Activated CD8-positive, alpha-beta T cell treated with anti-CD3 and anti-CD28 coated beads for 36 hours (primary cell): ENCODE results near the gene RBM47. TPM values are rescaled to one million over a fixed set of nuclear protein-coding genes. Genes with fewer than 3 reads are reported as not detected.

Source experiments
- ATAC-seq: fragments of 200-7000 bp; cut with Tn5 transposase; one replicate; pipeline ENCODE4 v1.10.0; 2021; ENCODE audit warnings: mild to moderate bottlenecking, moderate library complexity
- CTCF ChIA-PET: fragments of 350-600 bp; sonication (Branson Sonifier 250); formaldehyde crosslinking; loops from one replicate; lab custom pipeline; 2021; ENCODE audit warnings: antibody characterized with exemption; lab: Charles Lee
- POLR2A ChIA-PET: fragments of 350-600 bp; sonication (Branson Sonifier 250); formaldehyde crosslinking; loops from one replicate; lab custom pipeline; 2021; ENCODE audit warnings: antibody characterized with exemption; lab: Charles Lee
- DNase-seq: peaks from one replicate; pipeline ENCODE4 v3.0.0-alpha.2; 2020
- H3K27ac Mint-ChIP-seq: one replicate; pipeline ENCODE4 v1.8.0; 2021; ENCODE audit warnings: mild to moderate bottlenecking, mixed read lengths
- H3K27me3 Mint-ChIP-seq: one replicate; pipeline ENCODE4 v1.8.0; 2021; ENCODE audit warnings: mixed read lengths
- H3K36me3 Mint-ChIP-seq: one replicate; pipeline ENCODE4 v1.8.0; 2021; ENCODE audit warnings: low read depth, mixed read lengths
- H3K4me1 Mint-ChIP-seq: one replicate; pipeline ENCODE4 v1.8.0; 2021; ENCODE audit warnings: low read depth, mixed read lengths
- H3K4me3 Mint-ChIP-seq: one replicate; pipeline ENCODE4 v1.8.0; 2021; ENCODE audit warnings: mild to moderate bottlenecking, moderate library complexity, mixed read lengths
- H3K9me3 Mint-ChIP-seq: one replicate; pipeline ENCODE4 v1.8.0; 2021; ENCODE audit warnings: mixed read lengths
- CTCF ChIP-seq: fragments of 200-600 bp; IDR thresholded peaks from one replicate; pipeline ENCODE4 v1.8.0; 2022; ENCODE audit warnings: antibody characterized with exemption, mild to moderate bottlenecking
- intact Hi-C: fragments of 100-400 bp; cut with micrococcal nuclease; formaldehyde crosslinking; loops from one replicate; pipeline ENCODE4 v1.10.0; 2022
- total RNA-seq, 2 experiments: library from RNA; stranded (reverse); gene quantifications; one replicate each; pipeline ENCODE4 v1.2.3, GENCODE V29; 2021

Gene RBM47
- total RNA-seq, 2 experiments from 2014 or later: 0.13 to 0.74 TPM

GRCh38 chr4:40502220-40502619, 127.4 kb downstream of the RBM47 start:
- ChIA-PET CTCF (interaction anchor here (1.4 kb wide), 1 partner anchor 177 kb away, joined by 3 read pairs; no protein-coding TSS in a partner anchor), POLR2A (no interaction called here)
- no peaks in the 10 kb centered on the region for H3K9me3 Mint-ChIP-seq
- no peak overlapping the region for H3K4me3 Mint-ChIP-seq
- TF ChIP-seq CTCF: no peak
- H3K36me3 Mint-ChIP-seq: no peaks in the 10 kb centered on the region
- H3K4me1 Mint-ChIP-seq: peaks cover 15% of the 10 kb centered on the region
- intact Hi-C loops: no loop called here
- H3K27ac Mint-ChIP-seq: no peak overlapping the region
- H3K27me3 Mint-ChIP-seq: no peaks in the 10 kb centered on the region
- no peak for ATAC-seq
- no peak for DNase-seq

- Mint-ChIP-seq H3K27me3 (no peaks in the 10 kb centered on the region), H3K4me1 (peaks cover 15% of the 10 kb centered on the region), H3K4me3 (no peak overlapping the region), H3K27ac (no peak overlapping the region), H3K36me3 (no peaks in the 10 kb centered on the region), H3K9me3 (no peaks in the 10 kb centered on the region)
- POLR2A ChIA-PET: no interaction called here
- CTCF ChIA-PET: no interaction called here
- TF ChIP-seq CTCF: no peak
- intact Hi-C loops: no loop called here
- DNase-seq (no peak), ATAC-seq (no peak)
Observed at GRCh38 chr4:40500781-40501180, 128.9 kb downstream of the RBM47 start.

GRCh38 chr4:40493160-40493559, 136.5 kb downstream of the RBM47 start:
- no peaks in the 10 kb centered on the region for H3K4me1 Mint-ChIP-seq
- no peak overlapping the region for H3K4me3 Mint-ChIP-seq
- no peak overlapping the region for H3K27ac Mint-ChIP-seq
- H3K36me3 Mint-ChIP-seq: no peaks in the 10 kb centered on the region
- intact Hi-C loops: no loop called here
- TF ChIP-seq CTCF: no peak
- ATAC-seq: no peak
- ChIA-PET CTCF (interaction anchor here (0.9 kb wide), 1 partner anchor 22 kb away, joined by 3 read pairs; no protein-coding TSS in a partner anchor), POLR2A (no interaction called here)
- H3K27me3 Mint-ChIP-seq: no peaks in the 10 kb centered on the region
- H3K9me3 Mint-ChIP-seq: no peaks in the 10 kb centered on the region
- DNase-seq: no peak

- ATAC-seq (no peak), DNase-seq (no peak)
- Mint-ChIP-seq H3K27me3 (no peaks in the 10 kb centered on the region), H3K9me3 (no peaks in the 10 kb centered on the region), H3K4me3 (no peak overlapping the region), H3K4me1 (no peaks in the 10 kb centered on the region), H3K27ac (no peak overlapping the region), H3K36me3 (no peaks in the 10 kb centered on the region)
- CTCF ChIA-PET: interaction anchor here (0.9 kb wide), 1 partner anchor 21 kb away, joined by 3 read pairs; no protein-coding TSS in a partner anchor
- POLR2A ChIA-PET: interaction anchor here (0.5 kb wide), 1 partner anchor 292 kb away, joined by 3 read pairs; no protein-coding TSS in a partner anchor
- no peak for TF ChIP-seq CTCF
- intact Hi-C loops: no loop called here
Observed at GRCh38 chr4:40492691-40493090, 137.0 kb downstream of the RBM47 start.

GRCh38 chr4:40490481-40490880, 139.2 kb downstream of the RBM47 start:
- CTCF ChIA-PET: interaction anchor here (1.0 kb wide), 1 partner anchor 15 kb away, joined by 3 read pairs; no protein-coding TSS in a partner anchor
- intact Hi-C loops: no loop called here

More at GRCh38 chr4:40490481-40490880, 139.2 kb downstream of the RBM47 start:
- Mint-ChIP-seq H3K27ac (no peak overlapping the region), H3K4me3 (no peak overlapping the region), H3K9me3 (no peaks in the 10 kb centered on the region), H3K36me3 (no peaks in the 10 kb centered on the region), H3K4me1 (no peaks in the 10 kb centered on the region), H3K27me3 (no peaks in the 10 kb centered on the region)
- ATAC-seq: no peak
- TF ChIP-seq CTCF: no peak
- POLR2A ChIA-PET: interaction anchor here (0.6 kb wide), 1 partner anchor 55 kb away, joined by 4 read pairs; no protein-coding TSS in a partner anchor
- no peak for DNase-seq
